ENCODE results near the gene MBD6. TPM values are rescaled to one million over a fixed set of nuclear protein-coding genes. Genes with fewer than 3 reads are reported as not detected.
A peak's percentile ranks its signal among the peaks of the same experiment; 100 is the strongest.

MBD6 gene
- total RNA-seq, 1 donor from 2014 or later = 58.5 TPM

DNA sequence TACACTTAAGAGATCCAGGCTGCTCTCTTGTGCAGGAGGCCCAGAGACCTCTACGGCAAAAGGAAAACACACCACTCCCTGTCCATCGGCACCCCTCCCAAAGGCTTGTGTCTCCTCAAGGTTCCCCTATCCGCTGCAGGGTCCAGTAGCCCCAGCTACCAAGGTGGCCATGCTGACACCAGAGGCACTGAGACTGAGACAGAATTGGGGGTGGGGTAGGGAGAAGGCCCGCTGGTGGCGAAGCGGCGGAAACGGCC lies 2.9 kb upstream of the MBD6 start:
- Histone ChIP-seq H4K20me1 (ENCODE audit: insufficient read depth, low read length) (peaks cover 71% of the 10 kb centered on the region), H3K36me3 (ENCODE audit: insufficient read depth, low read length) (peaks cover 36% of the 10 kb centered on the region)
- no peak for DNase-seq (ENCODE audit: low read depth)

DNA sequence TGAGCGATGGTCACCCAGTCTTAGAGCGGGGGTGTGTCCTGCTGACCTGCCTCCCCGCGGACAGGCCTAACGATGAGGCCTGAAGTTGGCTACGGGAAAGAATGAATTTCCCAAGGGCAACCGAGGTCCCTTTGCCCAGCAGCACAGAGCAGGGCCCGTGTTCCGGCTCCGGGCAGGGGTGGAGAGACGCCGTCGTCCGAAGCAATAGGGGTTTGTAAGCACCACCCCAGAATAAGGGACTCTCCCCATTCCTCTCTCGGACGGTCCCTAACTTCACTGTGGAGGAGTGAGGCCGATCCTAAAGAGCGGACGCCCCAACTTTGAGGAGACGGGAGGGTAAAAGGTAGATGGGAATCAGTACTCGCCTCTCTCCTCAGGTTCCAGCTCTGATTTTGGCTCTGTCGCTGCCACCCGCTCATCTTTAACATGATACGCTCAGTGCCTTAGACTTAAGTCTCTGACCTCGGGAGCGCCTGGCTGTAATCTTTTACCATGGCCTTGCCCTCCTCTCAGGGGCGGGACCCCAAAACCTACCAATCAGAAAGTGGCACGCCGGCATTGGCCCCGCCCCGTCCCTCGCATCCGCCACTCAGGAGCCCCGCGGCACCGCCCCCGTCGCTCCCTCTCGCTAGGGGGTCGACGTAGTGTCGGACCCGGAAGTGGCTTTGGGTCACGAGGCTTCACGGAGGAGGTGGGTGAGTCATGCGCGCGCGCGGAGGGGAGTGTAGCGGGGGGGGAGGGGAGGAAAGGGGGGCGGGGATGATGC lies 2.4 kb upstream of the MBD6 start, which contains the start of gene DDIT3:
DDIT3 (minus strand) TSS at position 462 of the 766 bp plus-strand sequence. CDS start 3,108 bp downstream, outside the sequence.
- H3K27me3 Mint-ChIP-seq (ENCODE audit: low read depth, unreplicated experiment) = no peaks in the 10 kb centered on the region
- TF ChIP-seq, protein P1, sequence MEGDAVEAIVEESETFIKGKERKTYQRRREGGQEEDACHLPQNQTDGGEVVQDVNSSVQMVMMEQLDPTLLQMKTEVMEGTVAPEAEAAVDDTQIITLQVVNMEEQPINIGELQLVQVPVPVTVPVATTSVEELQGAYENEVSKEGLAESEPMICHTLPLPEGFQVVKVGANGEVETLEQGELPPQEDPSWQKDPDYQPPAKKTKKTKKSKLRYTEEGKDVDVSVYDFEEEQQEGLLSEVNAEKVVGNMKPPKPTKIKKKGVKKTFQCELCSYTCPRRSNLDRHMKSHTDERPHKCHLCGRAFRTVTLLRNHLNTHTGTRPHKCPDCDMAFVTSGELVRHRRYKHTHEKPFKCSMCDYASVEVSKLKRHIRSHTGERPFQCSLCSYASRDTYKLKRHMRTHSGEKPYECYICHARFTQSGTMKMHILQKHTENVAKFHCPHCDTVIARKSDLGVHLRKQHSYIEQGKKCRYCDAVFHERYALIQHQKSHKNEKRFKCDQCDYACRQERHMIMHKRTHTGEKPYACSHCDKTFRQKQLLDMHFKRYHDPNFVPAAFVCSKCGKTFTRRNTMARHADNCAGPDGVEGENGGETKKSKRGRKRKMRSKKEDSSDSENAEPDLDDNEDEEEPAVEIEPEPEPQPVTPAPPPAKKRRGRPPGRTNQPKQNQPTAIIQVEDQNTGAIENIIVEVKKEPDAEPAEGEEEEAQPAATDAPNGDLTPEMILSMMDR (IDR thresholded peaks at IDR 0.05; ENCODE audit: insufficient read depth, low read depth, low read length) = no peak
- no peak for TF ChIP-seq EZH2 (IDR thresholded peaks at IDR 0.05; ENCODE audit: insufficient read depth, low read length)
- peak within 1 kb of the TSS; percentile 91 for H3K4me3 Mint-ChIP-seq (ENCODE audit: unreplicated experiment)
- H3K4me1 ChIP-seq (ENCODE audit: insufficient read depth, low read length) = peaks cover 55% of the 10 kb centered on the region
- H3K36me3 ChIP-seq (ENCODE audit: insufficient read depth, low read length) = peaks cover 30% of the 10 kb centered on the region
- no peaks in the 10 kb centered on the region for H3K9me3 ChIP-seq (ENCODE audit: insufficient read depth, low read depth, low read length)
- H3K27ac Mint-ChIP-seq (ENCODE audit: unreplicated experiment) = peak within 1 kb of the TSS; percentile 99
- peaks cover 56% of the 10 kb centered on the region for H3K4me1 Mint-ChIP-seq (ENCODE audit: low read depth, unreplicated experiment)
- peaks cover 27% of the 10 kb centered on the region for H3K36me3 Mint-ChIP-seq (ENCODE audit: low read depth, unreplicated experiment)
- DNase-seq (ENCODE audit: low read depth) (peak; percentile 88), FAIRE-seq (no peak)
- peaks cover 60% of the 10 kb centered on the region for H3K79me2 ChIP-seq (ENCODE audit: insufficient read depth, low read length)
- H3K4me2 ChIP-seq (ENCODE audit: low read length) = peak within 1 kb of the TSS; percentile 94
- peak within 1 kb of the TSS; percentile 99 for H3K9ac ChIP-seq (ENCODE audit: low read length)
- H3K9me3 Mint-ChIP-seq (ENCODE audit: unreplicated experiment) = no peaks in the 10 kb centered on the region
- peak within 1 kb of the TSS; percentile 98 for H3K27ac ChIP-seq (ENCODE audit: low read depth, low read length)
- peak within 1 kb of the TSS; percentile 97 for H3K4me3 ChIP-seq (ENCODE audit: insufficient read depth, low read depth, low read length)
- peaks cover 71% of the 10 kb centered on the region for H4K20me1 ChIP-seq (ENCODE audit: insufficient read depth, low read length)
- H2AFZ ChIP-seq (ENCODE audit: low read depth, low read length) = peak within 1 kb of the TSS; percentile 48
- H3K27me3 ChIP-seq (ENCODE audit: insufficient read depth, low read length) = no peaks in the 10 kb centered on the region

More for the DNA sequence above, 2.9 kb upstream of the MBD6 start:
- Histone ChIP-seq H3K4me2 (ENCODE audit: low read length) (peak overlapping the region; percentile 94), H3K27me3 (ENCODE audit: insufficient read depth, low read length) (no peaks in the 10 kb centered on the region), H3K9me3 (ENCODE audit: insufficient read depth, low read depth, low read length) (no peaks in the 10 kb centered on the region), H3K79me2 (ENCODE audit: insufficient read depth, low read length) (peaks cover 55% of the 10 kb centered on the region), H2AFZ (ENCODE audit: low read depth, low read length) (no peak overlapping the region), H3K9ac (ENCODE audit: low read length) (peak overlapping the region; percentile 99), H3K27ac (ENCODE audit: low read depth, low read length) (peak overlapping the region; percentile 98), H3K4me1 (ENCODE audit: insufficient read depth, low read length) (peaks cover 54% of the 10 kb centered on the region), H3K4me3 (ENCODE audit: insufficient read depth, low read depth, low read length) (peak overlapping the region; percentile 97)
- H3K4me1 Mint-ChIP-seq (ENCODE audit: low read depth, unreplicated experiment) = peaks cover 52% of the 10 kb centered on the region
- no peaks in the 10 kb centered on the region for H3K27me3 Mint-ChIP-seq (ENCODE audit: low read depth, unreplicated experiment)
- peak overlapping the region; percentile 91 for H3K4me3 Mint-ChIP-seq (ENCODE audit: unreplicated experiment)
- peaks cover 29% of the 10 kb centered on the region for H3K36me3 Mint-ChIP-seq (ENCODE audit: low read depth, unreplicated experiment)
- H3K9me3 Mint-ChIP-seq (ENCODE audit: unreplicated experiment) = no peaks in the 10 kb centered on the region
- no peak for FAIRE-seq
- peak overlapping the region; percentile 99 for H3K27ac Mint-ChIP-seq (ENCODE audit: unreplicated experiment)
- TF ChIP-seq, protein P1 (IDR thresholded peaks at IDR 0.05; ENCODE audit: insufficient read depth, low read depth, low read length) = no peak
- TF ChIP-seq EZH2 (IDR thresholded peaks at IDR 0.05; ENCODE audit: insufficient read depth, low read length) = no peak

DNA sequence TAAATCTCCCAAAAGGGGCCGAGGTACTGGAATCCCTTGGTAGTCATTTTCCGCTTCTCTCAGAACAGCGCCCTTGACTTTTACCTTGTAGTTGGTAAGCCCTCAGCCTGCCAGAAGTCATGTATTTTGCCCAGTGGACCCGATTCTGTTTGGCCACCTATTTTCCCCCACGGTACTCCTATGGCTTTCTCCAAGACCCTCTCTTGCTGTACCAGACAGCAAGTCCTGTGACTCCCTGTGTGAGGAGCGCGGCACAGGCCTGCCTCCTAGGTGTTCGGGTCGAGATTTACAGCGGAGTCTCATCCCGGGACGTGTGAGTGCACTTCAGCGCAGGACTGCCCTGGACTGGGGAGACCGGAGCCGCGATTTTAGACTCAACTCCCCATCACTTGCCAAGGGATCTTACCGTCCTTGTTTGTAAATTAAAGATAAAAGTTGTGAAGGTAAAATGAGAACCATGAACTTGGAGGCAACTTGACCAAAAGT lies 1.1 kb upstream of the MBD6 start:
- no peak for TF ChIP-seq EZH2 (IDR thresholded peaks at IDR 0.05; ENCODE audit: insufficient read depth, low read length)
- TF ChIP-seq, protein P1 (IDR thresholded peaks at IDR 0.05; ENCODE audit: insufficient read depth, low read depth, low read length) = no peak
- peaks cover 23% of the 10 kb centered on the region for H3K36me3 Mint-ChIP-seq (ENCODE audit: low read depth, unreplicated experiment)
- Histone ChIP-seq H3K4me2 (ENCODE audit: low read length) (peak overlapping the region; percentile 86), H3K79me2 (ENCODE audit: insufficient read depth, low read length) (peaks cover 67% of the 10 kb centered on the region), H3K4me1 (ENCODE audit: insufficient read depth, low read length) (peaks cover 55% of the 10 kb centered on the region), H2AFZ (ENCODE audit: low read depth, low read length) (peak overlapping the region; percentile 30), H3K27ac (ENCODE audit: low read depth, low read length) (peak overlapping the region; percentile 91), H3K9ac (ENCODE audit: low read length) (peak overlapping the region; percentile 85), H3K27me3 (ENCODE audit: insufficient read depth, low read length) (no peaks in the 10 kb centered on the region), H3K9me3 (ENCODE audit: insufficient read depth, low read depth, low read length) (no peaks in the 10 kb centered on the region), H3K4me3 (ENCODE audit: insufficient read depth, low read depth, low read length) (peak overlapping the region; percentile 54), H4K20me1 (ENCODE audit: insufficient read depth, low read length) (peaks cover 71% of the 10 kb centered on the region), H3K36me3 (ENCODE audit: insufficient read depth, low read length) (peaks cover 17% of the 10 kb centered on the region)
- peak overlapping the region; percentile 99 for H3K27ac Mint-ChIP-seq (ENCODE audit: unreplicated experiment)
- peak overlapping the region; percentile 83 for H3K4me3 Mint-ChIP-seq (ENCODE audit: unreplicated experiment)
- peaks cover 47% of the 10 kb centered on the region for H3K4me1 Mint-ChIP-seq (ENCODE audit: low read depth, unreplicated experiment)
- no peaks in the 10 kb centered on the region for H3K27me3 Mint-ChIP-seq (ENCODE audit: low read depth, unreplicated experiment)
- DNase-seq (ENCODE audit: low read depth) (peak; percentile 47), FAIRE-seq (no peak)
- no peaks in the 10 kb centered on the region for H3K9me3 Mint-ChIP-seq (ENCODE audit: unreplicated experiment)
